Fibroblast of lung (primary cell): ENCODE data around the gene NLGN1. TPM values are rescaled to one million over a fixed set of nuclear protein-coding genes. Genes with fewer than 3 reads are reported as not detected.

Experiments
- DNase-seq, 2 donors: peaks; one replicate each; pipeline versions ENCODE4 v3.0.0 to v3.0.0-alpha.2; 2010; ENCODE audit warnings: low read depth in 2 of 2
- H2AFZ ChIP-seq: 2 replicates; pipeline ENCODE4 v1.5.1; 2012; ENCODE audit warnings: low read length, control low read depth, inconsistent platforms
- H3K27ac ChIP-seq: 2 replicates; pipeline ENCODE4 v1.5.1; 2011; ENCODE audit warnings: low read length, control low read depth; ENCODE audit not compliant: insufficient read depth
- H3K27me3 ChIP-seq: 2 replicates; pipeline ENCODE4 v1.5.1; 2011; ENCODE audit warnings: mild to moderate bottlenecking, low read length; ENCODE audit not compliant: control insufficient read depth, insufficient read depth
- H3K36me3 ChIP-seq: 2 replicates; pipeline ENCODE4 v1.5.1; 2011; ENCODE audit warnings: low read length; ENCODE audit not compliant: control insufficient read depth, insufficient read depth
- H3K4me1 ChIP-seq: 2 replicates; pipeline ENCODE4 v1.5.1; 2011; ENCODE audit warnings: low read length; ENCODE audit not compliant: control insufficient read depth, insufficient read depth; ENCODE audit errors: extremely low read depth
- H3K4me2 ChIP-seq: 2 replicates; pipeline ENCODE4 v1.5.1; 2011; ENCODE audit warnings: low read length, control low read depth; ENCODE audit not compliant: insufficient read depth; ENCODE audit errors: extremely low read depth
- H3K4me3 ChIP-seq, 4 experiments: fragments of 200-600 bp in 1 of 4; sonication (generic) in 1 of 4; replicated peaks in 1 of 4; 2 replicates each; pipeline ENCODE4 v1.5.1; 2011 to 2016; ENCODE audit warnings: low read length in 4 of 4, low read depth in 3 of 4, mild to moderate bottlenecking in 3 of 4, control low read depth in 2 of 4, inconsistent platforms in 1 of 4, mixed read lengths in 1 of 4; ENCODE audit not compliant: insufficient read depth in 1 of 4; ENCODE audit errors: control extremely low read depth in 1 of 4
- H3K79me2 ChIP-seq: 2 replicates; pipeline ENCODE4 v1.5.1; 2012; ENCODE audit warnings: mild to moderate bottlenecking, low read length, inconsistent platforms; ENCODE audit not compliant: control insufficient read depth, insufficient read depth
- H3K9ac ChIP-seq: 2 replicates; pipeline ENCODE4 v1.5.1; 2011; ENCODE audit warnings: mild to moderate bottlenecking, low read length, control low read depth; ENCODE audit not compliant: insufficient read depth
- H3K9me3 ChIP-seq: 2 replicates; pipeline ENCODE4 v1.5.1; 2012; ENCODE audit warnings: low read depth, low read length; ENCODE audit not compliant: control insufficient read depth, insufficient read depth
- H4K20me1 ChIP-seq: 2 replicates; pipeline ENCODE4 v1.5.1; 2011; ENCODE audit warnings: low read length; ENCODE audit not compliant: control insufficient read depth, insufficient read depth; ENCODE audit errors: extremely low read depth
- EZH2 ChIP-seq: IDR thresholded peaks from 2 replicates; pipeline ENCODE4 v1.5.1; 2012; ENCODE audit warnings: low read length, control low read depth, mild to moderate bottlenecking; ENCODE audit errors: missing control alignments
- polyA plus RNA-seq, 2 donors: library from polyadenylated mRNA; depleted of rRNA in 1 of 2; stranded (reverse) in 1 of 2; unstranded in 1 of 2; fragments of >200 nt; gene quantifications; 2 replicates each; pipeline ENCODE4 v1.2.1, GENCODE V29; 2011 to 2012; ENCODE audit warnings: missing spikeins in 1 of 2
- total RNA-seq: library from RNA; depleted of rRNA; stranded (reverse); fragments of >200 nt; gene quantifications from 2 replicates; pipeline ENCODE4 v1.2.1, GENCODE V29; 2014

The NLGN1 gene
- total and polyA plus RNA-seq, 2 donors (not counting 1 experiment from before 2014, with no cell fraction given) = 0.61 to 2.1 TPM

- Histone ChIP-seq H3K79me2 (no peaks in the 10 kb centered on the region), H3K4me1 (no peaks in the 10 kb centered on the region), H3K36me3 (no peaks in the 10 kb centered on the region), H3K4me3 (no peak overlapping the region), H3K27me3 (no peaks in the 10 kb centered on the region), H4K20me1 (no peaks in the 10 kb centered on the region), H3K9ac (no peak overlapping the region), H3K4me2 (no peak overlapping the region), H2AFZ (no peak overlapping the region), H3K27ac (no peak overlapping the region), H3K9me3 (no peaks in the 10 kb centered on the region)
- no peak for DNase-seq
- TF ChIP-seq EZH2 = no peak
Measured at GRCh38 chr3:174335910-174336309, 938.4 kb downstream of the NLGN1 start.
